GM12878 (cell line): Measurements from ENCODE around the gene APOBEC3C. TPM values are rescaled to one million over a fixed set of nuclear protein-coding genes. Genes with fewer than 3 reads are reported as not detected.
"Not testable (repeated sequence)": the region's sequence is repeated elsewhere in the genome, so short reads cannot be mapped to it uniquely, and the experiment has no call there.

Experiments used
- ATAC-seq: fragments of 200-7000 bp; cut with Tn5 transposase; 3 replicates; pipeline ENCODE4 v1.9.1; 2020; ENCODE audit warnings: mild to moderate bottlenecking, moderate library complexity
- BruUV-seq: library from RNA; stranded (reverse); fragments of 400-500 nt; replicated peaks from 2 replicates; lab custom pipeline; 2021; lab: Mats Ljungman, UMichigan
- CTCF ChIA-PET: fragments of 300-600 bp; sonication (Branson Sonifier 250); formaldehyde crosslinking; extraction: SDS; loops from one replicate; lab custom pipeline; 2021; ENCODE audit warnings: inconsistent platforms; lab: Yijun Ruan, JAX
- POLR2A ChIA-PET: fragments of 350-600 bp; formaldehyde crosslinking; extraction: SDS; loops from one replicate; lab custom pipeline; 2021; ENCODE audit warnings: inconsistent platforms; lab: Charles Lee
- RAD21 ChIA-PET: fragments of 300-600 bp; sonication (Branson Sonifier 250); formaldehyde crosslinking; loops from one replicate; lab custom pipeline; 2023; ENCODE audit warnings: antibody characterized with exemption; ENCODE audit not compliant: unreplicated experiment; lab: Charles Lee
- SMC1A ChIA-PET: fragments of 300-600 bp; sonication (Branson Sonifier 250); formaldehyde crosslinking; loops from one replicate; lab custom pipeline; 2023; ENCODE audit not compliant: unreplicated experiment, uncharacterized antibody; lab: Charles Lee
- DNase-seq: peaks from one replicate; pipeline ENCODE4 v3.0.0-alpha.2; 2011; ENCODE audit warnings: low read depth, low spot score
- FAIRE-seq: peaks from 3 replicates; lab custom pipeline; 2011; peaks lifted over from hg19 to GRCh38; lab: Jason Lieb, UNC
- H2AFZ ChIP-seq: 2 replicates; pipeline ENCODE4 v1.6.0; 2011; ENCODE audit warnings: low read depth, low read length, control low read depth; ENCODE audit not compliant: control insufficient read depth
- H3K27ac ChIP-seq: 2 replicates; pipeline ENCODE4 v1.5.1; 2011; ENCODE audit warnings: control low read depth; ENCODE audit not compliant: control insufficient read depth, insufficient read depth
- H3K27me3 ChIP-seq, 2 experiments: replicated peaks in 1 of 2; 2 replicates each; pipeline versions ENCODE4 v1.6.0 to v1.6.1; 2011; ENCODE audit warnings: low read length in 1 of 2; ENCODE audit not compliant: control insufficient read depth in 2 of 2, insufficient read depth in 2 of 2
- H3K36me3 ChIP-seq, 2 experiments: 2 replicates each; pipeline ENCODE4 v1.5.1; 2011; ENCODE audit warnings: low read length in 1 of 2; ENCODE audit not compliant: control insufficient read depth in 2 of 2, insufficient read depth in 2 of 2
- H3K4me1 ChIP-seq: 2 replicates; pipeline ENCODE4 v1.6.1; 2011; ENCODE audit warnings: mild to moderate bottlenecking, low read length, moderate library complexity, mixed read lengths; ENCODE audit not compliant: control insufficient read depth, insufficient read depth
- H3K4me2 ChIP-seq: 2 replicates; pipeline ENCODE4 v1.6.0; 2011; ENCODE audit warnings: control low read depth; ENCODE audit not compliant: control insufficient read depth, insufficient read depth
- H3K4me3 ChIP-seq: fragments of 200-600 bp; sonication (generic); 2 replicates; pipeline ENCODE4 v1.5.1; 2016
- H3K79me2 ChIP-seq: 2 replicates; pipeline ENCODE4 v1.6.0; 2011; ENCODE audit warnings: low read length; ENCODE audit not compliant: control insufficient read depth, insufficient read depth
- H3K9ac ChIP-seq: 2 replicates; pipeline ENCODE4 v1.8.0; 2011; ENCODE audit warnings: low read length, control low read depth, mixed read lengths; ENCODE audit not compliant: control insufficient read depth, insufficient read depth
- H3K9me3 ChIP-seq: replicated peaks from 3 replicates; pipeline ENCODE4 v1.5.1; 2011; ENCODE audit warnings: mild to moderate bottlenecking, low read length; ENCODE audit not compliant: control insufficient read depth, insufficient read depth
- H4K20me1 ChIP-seq: 2 replicates; pipeline ENCODE4 v1.6.0; 2011; ENCODE audit not compliant: control insufficient read depth, insufficient read depth
- EED ChIP-seq: sonication (generic); IDR thresholded peaks from 2 replicates; pipeline ENCODE4 v1.6.1; 2016; ENCODE audit warnings: antibody characterized with exemption, low read depth
- IKZF1 ChIP-seq: fragments of 450-650 bp; conservative IDR thresholded peaks from 2 replicates; pipeline ENCODE4 v1.6.1; 2017; ENCODE audit warnings: antibody characterized with exemption, mild to moderate bottlenecking
- IKZF2 ChIP-seq, 2 experiments: fragments of 450-650 bp; IDR thresholded peaks; 2 replicates each; pipeline ENCODE4 v1.6.1; 2017; ENCODE audit warnings: mild to moderate bottlenecking in 2 of 2, moderate library complexity in 2 of 2
- NFXL1 ChIP-seq: fragments of 450-650 bp; IDR thresholded peaks from 2 replicates; pipeline ENCODE4 v1.6.1; 2017; ENCODE audit warnings: antibody characterized with exemption, mild to moderate bottlenecking, borderline replicate concordance
- NR2F1 ChIP-seq: fragments of 450-650 bp; conservative IDR thresholded peaks from 2 replicates; pipeline ENCODE4 v1.6.1; 2017; ENCODE audit warnings: mild to moderate bottlenecking
- WGBS: methylation state at CpG from one replicate; pipeline ENCODE4 v1.1.6; 2016; ENCODE audit warnings: low lambda C conversion rate; ENCODE audit not compliant: insufficient replicate concordance, insufficient coverage; ENCODE audit errors: missing lambda C conversion rate; 5-methylcytosine and 5-hydroxymethylcytosine counted together
- in situ Hi-C: fragments of 300-500 bp; cut with MboI; formaldehyde crosslinking; loops from 9 replicates; pipeline ENCODE4 v1.14.3; 2018; ENCODE audit warnings: mixed read lengths
- intact Hi-C: fragments of 100-400 bp; cut with micrococcal nuclease; formaldehyde crosslinking; loops from one replicate; pipeline ENCODE4 v1.14.2; 2022; ENCODE audit not compliant: unreplicated experiment
- polyA plus RNA-seq, 11 experiments: library from polyadenylated mRNA; depleted of rRNA in 4 of 11; unstranded in 6 of 11; stranded (reverse) in 5 of 11; fragments of >200 nt; fragmentation: Nextera tagmentation in 4 of 11; fragmentation: Illumina TruSeq in 1 of 11; extraction: Ambion mirVana in 4 of 11; extraction: Trizol in 1 of 11; gene quantifications; 1 replicate in 1 of 11; 2 replicates in 10 of 11; pipeline versions ENCODE4 v1.2.1 to v1.2.3, GENCODE V29; 2011 to 2016; ENCODE audit warnings: inconsistent platforms in 2 of 11, missing spikeins in 2 of 11, low read depth in 1 of 11
- total RNA-seq, 4 experiments: library from RNA; depleted of rRNA in 3 of 4; stranded (reverse); fragments of >200 nt in 3 of 4; fragmentation: Illumina TruSeq in 1 of 4; extraction: Trizol in 1 of 4; gene quantifications; 2 replicates each; pipeline versions ENCODE4 v1.2.1 to v1.2.3, GENCODE V29; 2013 to 2021
- TF ChIP-seq, protein P1 (sequence below): fragments of 450-650 bp; IDR thresholded peaks from 2 replicates; pipeline ENCODE4 v1.6.1; 2016; ENCODE audit warnings: mild to moderate bottlenecking

Gene APOBEC3C
- total and polyA plus RNA-seq, 10 of the 15 experiments (the other 5 are each of a cell fraction or from before 2014, with no cell fraction given): 22.9 to 290 (median 156) TPM

DNA sequence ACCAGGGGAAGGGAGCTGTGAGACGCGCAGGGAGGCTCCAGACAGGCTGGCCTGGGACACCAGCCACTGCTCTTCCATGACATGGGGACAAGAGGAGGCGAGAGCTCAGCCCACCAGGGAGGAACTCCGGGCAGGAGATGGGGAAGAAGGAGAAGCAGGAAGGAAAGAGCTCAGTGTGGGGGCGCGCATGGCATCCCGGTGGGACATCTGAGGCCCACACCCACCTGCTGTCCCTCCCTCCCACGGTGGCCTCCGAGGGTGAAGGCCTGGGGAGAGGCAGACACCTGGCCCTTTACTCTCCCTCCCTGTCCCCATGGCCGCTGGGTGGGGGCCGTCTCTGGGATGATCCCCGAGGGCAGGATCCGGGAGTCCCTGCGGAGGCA lies 26.1 kb downstream of the APOBEC3C start:
- Histone ChIP-seq H3K4me2 (peak overlapping the region; percentile 48; the same call in 1 of the 2 replicates), H3K79me2 (peaks cover 17% of the 10 kb centered on the region), H3K4me3 (peak overlapping the region; percentile 3; the same call in 1 of the 2 replicates)
- H3K36me3 ChIP-seq, H3K27me3 ChIP-seq, H3K9me3 ChIP-seq, DNase-seq, H4K20me1 ChIP-seq, H3K27ac ChIP-seq, ATAC-seq, H2AFZ ChIP-seq, H3K4me1 ChIP-seq, FAIRE-seq, BruUV-seq, intact Hi-C loops, in situ Hi-C loops, H3K9ac ChIP-seq: not testable (repeated sequence)
- RAD21 ChIA-PET: interaction anchor here (0.9 to 1.6 kb wide), 2 partner anchors 59 to 75 kb away, joined by 3 read pairs; no protein-coding TSS in a partner anchor
- CTCF ChIA-PET: interaction anchor here (0.6 to 1.8 kb wide), 2 partner anchors 37 to 424 kb away, joined by 4 to 5 read pairs; no protein-coding TSS in a partner anchor
- WGBS: 42% methylated on average over 7 of the region's 14 CpGs
- POLR2A ChIA-PET: interaction anchor here (0.6 kb wide), 1 partner anchor 29 kb away, joined by 4 read pairs; no protein-coding TSS in a partner anchor
- TF ChIP-seq, protein P1, sequence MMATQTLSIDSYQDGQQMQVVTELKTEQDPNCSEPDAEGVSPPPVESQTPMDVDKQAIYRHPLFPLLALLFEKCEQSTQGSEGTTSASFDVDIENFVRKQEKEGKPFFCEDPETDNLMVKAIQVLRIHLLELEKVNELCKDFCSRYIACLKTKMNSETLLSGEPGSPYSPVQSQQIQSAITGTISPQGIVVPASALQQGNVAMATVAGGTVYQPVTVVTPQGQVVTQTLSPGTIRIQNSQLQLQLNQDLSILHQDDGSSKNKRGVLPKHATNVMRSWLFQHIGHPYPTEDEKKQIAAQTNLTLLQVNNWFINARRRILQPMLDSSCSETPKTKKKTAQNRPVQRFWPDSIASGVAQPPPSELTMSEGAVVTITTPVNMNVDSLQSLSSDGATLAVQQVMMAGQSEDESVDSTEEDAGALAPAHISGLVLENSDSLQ: peak; percentile 29; the same call in 1 of the 2 replicates
- SMC1A ChIA-PET: interaction anchor here (0.7 kb wide), 1 partner anchor 21 kb away, joined by 3 read pairs; no protein-coding TSS in a partner anchor

DNA sequence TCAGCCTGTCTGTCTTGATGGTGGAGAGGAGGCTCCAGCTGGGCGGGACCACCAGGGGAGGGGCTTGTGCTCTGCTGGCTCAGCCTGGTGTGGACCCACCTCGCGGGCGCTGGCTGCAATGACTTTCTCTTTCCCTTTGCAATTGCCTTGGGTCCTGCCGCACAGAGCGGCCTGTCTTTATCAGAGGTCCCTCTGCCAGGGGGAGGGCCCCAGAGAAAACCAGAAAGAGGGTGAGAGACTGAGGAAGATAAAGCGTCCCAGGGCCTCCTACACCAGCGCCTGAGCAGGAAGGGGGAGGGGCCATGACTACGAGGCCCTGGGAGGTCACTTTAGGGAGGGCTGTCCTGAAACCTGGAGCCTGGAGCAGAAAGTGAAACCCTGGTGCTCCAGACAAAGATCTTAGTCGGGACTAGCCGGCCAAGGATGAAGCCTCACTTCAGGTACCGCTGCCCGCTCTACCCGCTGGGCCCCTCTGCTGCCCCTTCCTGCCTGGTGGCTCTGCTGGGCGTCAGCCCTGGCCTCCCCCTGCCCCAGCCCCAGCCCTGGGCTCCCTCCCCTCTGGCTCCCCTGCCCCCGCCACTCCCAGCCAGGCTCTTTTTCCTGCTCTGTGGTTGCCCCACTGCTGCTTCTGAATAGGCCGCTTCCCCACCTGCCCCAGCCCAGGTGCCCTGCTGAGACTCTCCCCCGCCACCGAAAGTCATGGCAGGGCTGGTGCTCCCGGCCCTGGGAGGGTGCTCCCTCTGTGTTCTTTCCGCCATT lies 26.7 kb downstream of the APOBEC3C start, which contains the start of gene APOBEC3F:
TSS of gene APOBEC3F (plus strand) at position 327 of the 759 bp plus-strand sequence. CDS start at position 424, 97 bp downstream.
- H4K20me1 ChIP-seq, H3K9me3 ChIP-seq, H3K27me3 ChIP-seq, in situ Hi-C loops, SMC1A ChIA-PET, BruUV-seq, H2AFZ ChIP-seq, H3K4me1 ChIP-seq, intact Hi-C loops, H3K36me3 ChIP-seq, FAIRE-seq, DNase-seq: not testable (repeated sequence)
- TF ChIP-seq NFXL1: peak; percentile 97
- TF ChIP-seq NR2F1: 0 out of 2 replicates have a peak, but pooled peaks have one; percentile 35
- peak; percentile 41 for TF ChIP-seq EED
- TF ChIP-seq IKZF2 (IDR thresholded peaks at IDR 0.05): peak; percentile 38 to 45; a peak in 3 of 4 replicates
- peak; percentile 26; the same call in 1 of the 2 replicates for TF ChIP-seq IKZF1
- under 1% methylated on average over 17 of the region's 21 CpGs for WGBS
- ChIA-PET POLR2A (interaction anchor here (0.6 kb wide), 1 partner anchor 29 kb away, joined by 4 read pairs; no protein-coding TSS in a partner anchor), RAD21 (interaction anchor here (0.9 to 1.6 kb wide), 2 partner anchors 59 to 75 kb away, joined by 3 read pairs; no protein-coding TSS in a partner anchor), CTCF (interaction anchor here (0.6 to 1.8 kb wide), 2 partner anchors 37 to 423 kb away, joined by 4 to 5 read pairs; no protein-coding TSS in a partner anchor)
- Histone ChIP-seq H3K4me2 (peak within 1 kb of the TSS; percentile 77), H3K27ac (peak within 1 kb of the TSS; percentile 78), H3K4me3 (peak within 1 kb of the TSS; percentile 98), H3K79me2 (peaks cover 17% of the 10 kb centered on the region), H3K9ac (peak within 1 kb of the TSS; percentile 88)
- peak; percentile 93 for ATAC-seq
